Measurements from ENCODE around the gene SNX32. TPM values are rescaled to one million over a fixed set of nuclear protein-coding genes. Genes with fewer than 3 reads are reported as not detected.

SNX32 gene
- total and polyA plus RNA-seq, 2 of the 13 experiments (the other 11 are each of a cell fraction or from before 2014, with no cell fraction given) = 0.09 to 0.34 TPM

GRCh38 chr11:65888163-65888814 lies 54.5 kb downstream of the SNX32 start, which contains the start of gene FIBP (continued):
- TF ChIP-seq ATF7-NPFF (CRISPR knock-in tag; IDR thresholded peaks at IDR 0.05; ENCODE audit: low read depth) = peak; percentile 83
- TF ChIP-seq HHEX (CRISPR knock-in tag; IDR thresholded peaks at IDR 0.05) = no peak
- TF ChIP-seq PAF1 (CRISPR knock-in tag; IDR thresholded peaks at IDR 0.05) = no peak
- peak; percentile 77; the same call in 1 of the 2 replicates for TF ChIP-seq GATA4 (IDR thresholded peaks at IDR 0.05; ENCODE audit: borderline replicate concordance, low read depth)
- no peak for TF ChIP-seq GPBP1L1 (CRISPR knock-in tag; IDR thresholded peaks at IDR 0.05)
- no peak for TF ChIP-seq SUZ12 (IDR thresholded peaks at IDR 0.05; ENCODE audit: low read depth, low read length)
- no peak for TF ChIP-seq BRD4 (CRISPR knock-in tag; IDR thresholded peaks at IDR 0.05)
- TF ChIP-seq ZSCAN25 (CRISPR knock-in tag; IDR thresholded peaks at IDR 0.05) = no peak
- TF ChIP-seq RARG (CRISPR knock-in tag; IDR thresholded peaks at IDR 0.05; ENCODE audit: low read depth) = no peak
- no peak for TF ChIP-seq ZNF318 (CRISPR knock-in tag; IDR thresholded peaks at IDR 0.05)
- TF ChIP-seq ZNF34 (CRISPR knock-in tag; IDR thresholded peaks at IDR 0.05; ENCODE audit: borderline replicate concordance) = no peak
- no peak for TF ChIP-seq SIX1 (CRISPR knock-in tag; IDR thresholded peaks at IDR 0.05; ENCODE audit: borderline replicate concordance)
- TF ChIP-seq TARDBP (CRISPR knock-in tag; IDR thresholded peaks at IDR 0.05) = peak; percentile 64; the same call in 1 of the 2 replicates
- TF ChIP-seq ZNF773 (CRISPR knock-in tag; IDR thresholded peaks at IDR 0.05; ENCODE audit: borderline replicate concordance) = no peak
- TF ChIP-seq ATAD3A (CRISPR knock-in tag; IDR thresholded peaks at IDR 0.05) = no peak
- TF ChIP-seq ZFP91 (CRISPR knock-in tag; IDR thresholded peaks at IDR 0.05; ENCODE audit: borderline replicate concordance) = peak; percentile 92; the same call in 1 of the 2 replicates
- TF ChIP-seq ZNF350 (CRISPR knock-in tag; IDR thresholded peaks at IDR 0.05; ENCODE audit: borderline replicate concordance, low read depth) = peak; percentile 94
- no peak for TF ChIP-seq JARID2 (CRISPR knock-in tag; IDR thresholded peaks at IDR 0.05; ENCODE audit: insufficient replicate concordance)
